ENCODE data around the gene CALML3.

The CALML3 gene

DNA sequence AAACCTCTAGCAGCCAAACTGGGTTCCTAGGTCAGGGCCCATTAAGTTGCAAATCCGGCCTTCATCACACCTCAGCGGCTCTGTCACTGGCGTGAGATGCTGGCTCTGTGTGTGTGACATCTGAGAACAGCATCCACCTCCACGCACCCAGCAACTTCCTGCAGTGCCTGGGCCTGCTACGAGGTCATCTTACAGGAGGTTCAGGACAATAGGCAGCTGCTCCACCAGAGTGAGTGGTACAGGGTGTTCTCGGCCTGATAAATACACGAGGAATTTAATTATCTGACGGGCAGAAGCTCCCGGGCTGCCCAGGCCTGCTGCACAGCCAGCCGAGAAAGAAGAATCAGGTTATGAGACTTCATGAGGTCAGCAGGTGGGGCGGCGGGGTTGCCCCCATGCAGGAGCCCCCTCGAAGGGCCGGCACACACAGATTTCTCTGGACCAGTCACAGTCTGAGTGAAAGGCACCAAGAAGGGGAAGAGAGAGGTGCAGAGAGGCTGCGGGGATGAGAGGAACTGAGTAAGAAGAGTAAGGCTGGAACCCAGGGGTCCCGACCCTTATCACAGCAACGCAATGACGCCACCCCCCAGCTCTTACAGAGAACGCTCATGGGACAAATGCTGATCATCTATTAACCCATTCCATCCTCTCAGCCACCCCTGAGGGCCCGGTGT is 49.3 kb downstream of the CALML3 start:
- no peak for DNase-seq

DNA sequence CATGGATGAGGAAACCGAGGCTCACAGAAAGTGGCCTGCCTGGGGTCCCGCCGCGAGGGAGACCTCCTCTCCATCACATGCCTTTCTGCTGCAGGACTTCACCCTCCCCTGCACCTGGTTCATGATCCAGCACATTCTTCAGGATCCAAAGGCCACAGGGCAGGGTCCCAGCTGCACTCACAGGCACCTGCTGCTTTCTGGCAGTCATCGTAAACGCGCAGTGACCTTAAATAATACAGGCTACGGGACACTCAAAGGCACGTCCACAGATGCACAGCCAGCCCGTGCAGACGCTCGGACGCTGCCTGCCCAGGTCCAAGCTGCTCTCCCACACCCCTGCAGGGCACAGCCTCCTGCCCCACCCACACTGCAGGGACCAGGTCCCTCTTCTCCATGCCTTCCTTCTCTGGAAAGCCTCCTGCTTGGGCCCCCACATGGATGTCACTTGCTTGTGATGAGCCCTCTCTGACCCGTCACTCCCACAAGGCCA is 49.9 kb downstream of the CALML3 start:
- no peak for DNase-seq

DNA sequence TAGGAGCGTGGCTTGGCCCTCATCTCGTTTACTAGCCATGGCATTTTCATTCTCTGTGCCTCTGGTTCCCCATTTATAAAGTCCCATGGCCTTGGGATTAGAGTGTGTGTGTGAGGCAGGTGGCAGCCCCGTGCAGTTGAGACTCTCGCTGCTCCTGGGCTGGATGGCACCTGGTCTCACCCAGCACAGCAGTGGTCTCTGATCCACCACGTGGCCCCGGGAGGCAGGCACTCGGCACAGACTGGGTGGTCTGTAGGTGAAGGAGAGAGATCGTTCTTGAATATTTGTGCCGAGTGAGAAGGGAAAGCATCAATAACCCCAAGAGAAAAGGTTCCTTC is 50.4 kb downstream of the CALML3 start:
- DNase-seq, result no peak

DNA sequence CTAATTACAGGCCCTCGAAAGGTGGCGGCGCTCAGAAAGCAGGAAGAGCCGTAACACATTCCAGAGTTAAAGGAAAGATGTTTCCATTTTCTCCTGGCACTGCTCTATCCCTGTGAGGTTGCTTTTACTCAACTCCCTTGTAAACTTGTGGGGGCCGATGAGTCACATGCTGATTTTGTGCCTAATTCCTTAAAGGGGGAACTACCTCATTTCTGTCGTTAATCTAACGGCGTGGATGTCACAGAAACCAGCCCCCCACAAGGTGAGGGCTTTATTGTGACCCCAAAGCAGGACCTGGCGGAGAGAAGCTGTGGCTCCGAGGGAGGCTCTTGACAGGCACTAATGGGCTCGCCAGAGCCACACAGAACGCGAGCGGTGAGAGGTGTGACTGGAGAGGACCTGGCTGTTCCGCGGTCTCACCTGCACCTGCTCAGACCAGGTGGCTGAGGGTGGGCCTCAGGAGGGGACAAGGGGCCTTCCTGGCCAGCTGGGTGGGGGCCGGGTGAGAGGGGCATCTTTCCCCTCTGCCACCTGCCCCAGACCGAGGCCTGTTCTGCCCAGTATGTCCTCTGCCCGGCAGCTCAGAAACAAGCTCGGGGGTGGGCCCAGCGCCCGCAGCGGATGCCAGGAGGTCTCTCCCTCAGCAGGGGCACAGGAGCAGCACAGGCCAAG is 50.9 kb downstream of the CALML3 start:
- DNase-seq, result no peak

DNA sequence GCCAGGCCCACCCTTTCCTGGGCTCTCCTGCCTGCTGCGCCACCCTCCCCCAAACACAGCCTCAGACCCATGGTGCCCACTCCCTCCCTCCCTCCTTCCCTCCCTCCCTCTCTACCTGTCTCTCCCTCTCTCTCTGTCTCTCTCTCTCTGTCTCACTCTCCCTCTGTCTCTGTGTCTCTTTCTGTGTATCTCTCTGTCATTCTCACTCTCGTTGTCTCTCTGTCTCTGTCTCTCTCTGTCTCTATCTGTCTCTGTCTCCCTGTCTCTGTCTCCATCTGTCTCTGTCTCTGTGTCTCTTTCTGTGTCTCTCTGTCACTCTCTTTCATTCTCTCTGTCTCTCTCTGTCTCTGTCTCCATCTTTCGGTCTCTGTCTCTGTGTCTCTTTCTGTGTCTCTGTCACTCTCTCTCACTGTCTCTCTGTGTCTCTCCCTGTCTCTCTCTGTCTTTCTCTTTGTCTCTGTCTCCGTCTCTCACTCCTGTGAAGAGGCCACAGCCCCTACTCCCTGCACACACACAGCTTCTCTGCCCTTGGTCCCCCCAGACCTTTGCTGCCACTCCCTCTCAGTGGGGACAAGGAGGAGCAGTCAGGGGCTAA is 51.5 kb downstream of the CALML3 start:
- DNase-seq, result no peak
